Measurements from ENCODE around the gene ARHGEF40.
A peak's percentile ranks its signal among the peaks of the same experiment; 100 is the strongest.

Gene ARHGEF40

GRCh38 chr14:21070083-21070609 lies at the start of gene ARHGEF40:
Gene ARHGEF40, plus strand, starts transcription at chr14:21070304. Its CDS starts 93 bp downstream, at chr14:21070397.
- no peak for DNase-seq

GRCh38 chr14:21020977-21021545 lies 49.0 kb upstream of the ARHGEF40 start:
- DNase-seq: no peak

- DNase-seq: no peak
These were observed 47.4 kb upstream of the ARHGEF40 start for GRCh38 chr14:21022686-21023085.

- no peak for DNase-seq
These were observed 46.9 kb upstream of the ARHGEF40 start for GRCh38 chr14:21023174-21023573.

- no peak for DNase-seq
These were observed 46.1 kb upstream of the ARHGEF40 start for GRCh38 chr14:21023817-21024584.

- DNase-seq: no peak
These were observed 45.3 kb upstream of the ARHGEF40 start, which contains the start of gene NDRG2 for GRCh38 chr14:21024585-21025370. Gene NDRG2, minus strand, starts transcription at chr14:21025061. Its CDS starts 1,746 bp downstream, at chr14:21023315.

GRCh38 chr14:21025371-21026273 lies 44.5 kb upstream of the ARHGEF40 start:
- no peak for DNase-seq

- no peak for DNase-seq
These were observed 43.7 kb upstream of the ARHGEF40 start for GRCh38 chr14:21026274-21026987.

GRCh38 chr14:21026988-21027315 lies 43.2 kb upstream of the ARHGEF40 start:
- DNase-seq: no peak

- no peak for DNase-seq
These were observed 40.2 kb upstream of the ARHGEF40 start, which contains the start of gene TPPP2 for GRCh38 chr14:21029917-21030316. Gene TPPP2, plus strand, starts transcription at chr14:21030217. Its CDS starts 365 bp downstream, at chr14:21030582.

- DNase-seq: no peak
These were observed 39.6 kb upstream of the ARHGEF40 start for GRCh38 chr14:21030531-21030930.

GRCh38 chr14:21032326-21033132 lies 37.6 kb upstream of the ARHGEF40 start:
- DNase-seq: no peak

GRCh38 chr14:21033133-21033698 lies 36.9 kb upstream of the ARHGEF40 start:
- no peak for DNase-seq

GRCh38 chr14:21034707-21035106 lies 35.4 kb upstream of the ARHGEF40 start, which contains the start of gene RNASE13:
Gene RNASE13, minus strand, starts transcription at chr14:21034807. Its CDS starts 519 bp downstream, at chr14:21034288.
- DNase-seq: no peak

- DNase-seq: no peak
These were observed 33.4 kb upstream of the ARHGEF40 start for GRCh38 chr14:21036751-21037150.

GRCh38 chr14:21037156-21037555 lies 32.9 kb upstream of the ARHGEF40 start:
- no peak for DNase-seq

- DNase-seq: no peak
These were observed 31.4 kb upstream of the ARHGEF40 start for GRCh38 chr14:21038441-21039422.

GRCh38 chr14:21039585-21040369 lies 30.3 kb upstream of the ARHGEF40 start:
- peak; percentile 67 for DNase-seq

Data from hematopoietic multipotent progenitor cell treated with erythropoietin and hydrocortisone succinate and interleukin-3 and kit ligand, for 8 days (in vitro differentiated cells).